ENCODE measurements around the gene ULK4.
"Not testable (repeated sequence)": the region's sequence is repeated elsewhere in the genome, so short reads cannot be mapped to it uniquely, and the experiment has no call there.

ULK4 gene

DNA sequence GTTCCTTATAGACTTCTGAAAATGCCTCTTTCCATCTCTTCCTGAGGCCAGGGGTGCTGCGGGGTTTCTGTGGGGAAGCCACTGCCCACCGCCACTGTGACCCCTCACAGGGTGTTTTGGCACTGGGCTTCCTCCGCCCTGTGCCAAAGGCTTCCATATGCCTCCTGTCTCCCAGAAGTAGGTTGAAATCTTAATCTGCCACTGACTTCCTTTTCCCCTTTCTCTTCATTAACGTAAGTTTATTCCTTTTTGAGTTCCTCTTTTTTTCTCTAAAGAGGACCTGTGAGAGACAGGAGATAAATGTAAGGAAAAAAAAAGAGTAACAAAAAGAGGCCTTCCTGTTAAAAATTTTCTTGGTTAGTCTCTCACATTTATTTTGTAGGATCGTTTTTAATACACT, 542.1 kb downstream of the ULK4 start:
- DNase-seq = no peak

DNA sequence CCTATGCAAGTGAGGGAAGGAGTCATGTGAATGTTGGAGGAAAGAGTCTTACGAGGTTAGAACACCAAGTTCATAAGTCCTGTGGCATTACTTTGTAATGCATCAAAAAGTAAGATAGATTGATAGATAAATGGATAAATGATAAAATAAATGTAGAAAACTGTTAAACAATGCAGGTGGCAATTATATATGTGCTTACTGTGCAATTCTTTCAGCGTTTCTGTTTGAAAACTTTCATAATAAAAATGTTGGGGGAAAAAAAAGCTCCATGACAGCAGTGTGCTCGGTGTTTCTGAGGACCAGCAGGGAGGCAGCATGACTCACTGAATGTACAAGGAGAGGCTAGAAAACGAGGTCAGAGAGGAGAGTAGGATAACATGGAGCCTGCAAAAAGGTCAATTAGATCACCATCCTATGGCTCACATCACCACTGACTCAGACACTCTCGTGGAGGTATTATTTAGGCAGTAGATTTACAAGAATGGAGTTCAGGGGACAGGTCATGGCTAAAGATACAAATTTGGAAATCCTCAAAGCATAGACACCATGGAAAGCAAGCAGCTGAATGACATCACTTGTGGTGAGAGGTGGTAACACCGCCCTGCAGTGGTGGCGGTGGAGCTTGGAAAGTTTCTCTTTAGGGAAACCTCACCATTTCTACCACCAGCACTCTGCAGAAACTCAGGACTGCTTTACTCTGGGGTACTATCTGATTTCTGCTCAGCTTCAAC, 542.8 kb downstream of the ULK4 start:
- DNase-seq = no peak

DNA sequence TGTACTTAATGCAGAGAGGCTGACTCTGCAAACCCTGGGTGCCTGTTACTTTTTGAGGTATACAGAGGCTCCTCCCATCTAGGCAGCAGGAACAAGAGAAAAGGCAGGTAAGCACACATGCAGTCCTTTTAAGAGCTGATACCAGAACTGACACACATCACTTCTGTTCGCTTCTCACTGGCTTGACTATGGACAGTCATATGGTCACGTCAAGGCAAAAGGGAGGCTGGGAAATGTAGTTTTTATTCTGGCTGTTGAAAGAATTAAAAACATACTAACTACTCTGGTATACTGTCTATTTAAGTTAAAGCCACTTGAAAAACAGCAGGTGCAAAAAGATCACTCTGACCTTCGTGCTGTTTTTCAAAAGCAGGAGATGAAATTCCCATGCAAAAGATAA, 544.3 kb downstream of the ULK4 start:
- DNase-seq = no peak

GRCh38 chr3:41411065-41411464, 550.8 kb downstream of the ULK4 start:
- DNase-seq = no peak

- DNase-seq = no peak
Observed at GRCh38 chr3:41405466-41405865, 556.4 kb downstream of the ULK4 start.

GRCh38 chr3:41404582-41404981, 557.3 kb downstream of the ULK4 start:
- no peak for DNase-seq

GRCh38 chr3:41394896-41395295, 567.0 kb downstream of the ULK4 start:
- no peak for DNase-seq

DNA sequence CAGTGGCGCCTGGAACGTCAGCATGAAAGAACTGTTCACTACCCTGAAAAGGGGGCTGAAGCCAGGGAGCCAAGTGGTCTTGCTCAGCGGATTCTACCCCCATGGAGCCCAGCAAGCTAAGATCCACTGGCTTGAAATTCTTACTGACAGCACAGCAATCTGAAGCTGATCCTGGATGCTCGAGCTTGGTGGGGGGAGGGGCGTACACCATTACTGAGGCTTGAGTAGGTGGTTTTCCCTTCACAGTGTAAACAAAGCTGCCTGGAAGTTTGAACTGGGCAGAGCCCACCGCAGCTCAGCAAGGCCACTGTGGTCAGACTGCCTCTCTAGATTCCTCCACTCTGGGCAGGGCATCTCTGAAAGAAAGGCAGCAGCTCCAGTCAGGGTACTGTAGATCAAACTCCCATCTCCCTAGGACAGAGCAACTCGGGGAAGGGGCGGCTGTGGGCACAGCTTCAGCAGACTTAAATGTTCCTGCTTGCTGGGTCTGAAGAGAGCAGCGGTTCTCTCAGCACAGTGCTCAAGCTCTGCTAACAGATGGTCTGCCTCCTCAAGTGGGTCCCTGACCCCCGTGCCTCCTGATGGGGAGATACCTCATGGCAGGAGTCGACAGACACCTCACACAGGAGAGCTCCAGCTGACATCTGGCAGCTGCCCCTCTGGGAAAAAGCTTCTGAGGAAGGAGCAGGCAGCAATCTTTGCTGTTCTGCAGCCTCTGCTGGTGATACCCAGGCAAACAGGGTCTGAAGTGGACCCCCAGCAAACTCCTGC, 591.0 kb downstream of the ULK4 start:
- DNase-seq = not testable (repeated sequence)

- no peak for DNase-seq
Observed at GRCh38 chr3:41370307-41370706, 591.6 kb downstream of the ULK4 start.

DNA sequence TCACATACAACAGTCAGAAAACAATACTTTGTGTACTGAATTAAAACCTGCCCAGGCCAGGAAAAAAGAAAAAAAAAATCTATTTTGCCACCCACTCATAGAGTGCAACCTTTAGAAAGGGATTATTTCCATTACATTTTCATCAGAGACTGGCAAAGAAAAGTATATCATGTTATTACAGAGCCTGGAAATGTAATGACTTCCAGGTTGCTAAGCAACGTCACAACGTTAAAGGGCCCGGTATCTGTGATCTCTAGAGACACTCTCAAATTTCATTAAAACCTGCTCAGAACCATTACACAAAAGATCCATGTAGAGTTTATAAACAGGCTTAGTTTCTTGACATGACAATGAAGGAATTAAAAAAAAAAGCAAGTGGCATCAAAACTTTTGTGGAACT, 592.1 kb downstream of the ULK4 start:
- no peak for DNase-seq

DNA sequence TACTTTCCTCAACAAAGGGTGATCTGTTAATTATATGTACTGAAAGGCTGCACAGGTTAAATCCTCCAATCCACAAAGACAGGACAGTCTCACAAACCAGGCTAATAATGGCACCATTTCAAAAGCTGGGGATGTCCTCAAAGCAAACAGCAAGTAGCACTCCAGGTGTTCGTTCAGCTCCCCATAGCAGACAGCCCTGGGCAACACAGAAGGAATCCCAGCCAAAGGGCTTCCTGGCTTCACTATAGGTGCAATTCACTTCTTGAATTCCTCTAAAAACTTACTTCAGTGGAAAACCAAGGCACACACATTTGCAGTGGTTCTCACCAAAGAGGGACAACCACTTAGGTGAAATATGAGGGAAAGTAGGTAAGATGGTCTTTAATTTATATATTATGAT, 595.9 kb downstream of the ULK4 start:
- no peak for DNase-seq

GRCh38 chr3:41364736-41365135, 597.2 kb downstream of the ULK4 start:
- DNase-seq = no peak

DNA sequence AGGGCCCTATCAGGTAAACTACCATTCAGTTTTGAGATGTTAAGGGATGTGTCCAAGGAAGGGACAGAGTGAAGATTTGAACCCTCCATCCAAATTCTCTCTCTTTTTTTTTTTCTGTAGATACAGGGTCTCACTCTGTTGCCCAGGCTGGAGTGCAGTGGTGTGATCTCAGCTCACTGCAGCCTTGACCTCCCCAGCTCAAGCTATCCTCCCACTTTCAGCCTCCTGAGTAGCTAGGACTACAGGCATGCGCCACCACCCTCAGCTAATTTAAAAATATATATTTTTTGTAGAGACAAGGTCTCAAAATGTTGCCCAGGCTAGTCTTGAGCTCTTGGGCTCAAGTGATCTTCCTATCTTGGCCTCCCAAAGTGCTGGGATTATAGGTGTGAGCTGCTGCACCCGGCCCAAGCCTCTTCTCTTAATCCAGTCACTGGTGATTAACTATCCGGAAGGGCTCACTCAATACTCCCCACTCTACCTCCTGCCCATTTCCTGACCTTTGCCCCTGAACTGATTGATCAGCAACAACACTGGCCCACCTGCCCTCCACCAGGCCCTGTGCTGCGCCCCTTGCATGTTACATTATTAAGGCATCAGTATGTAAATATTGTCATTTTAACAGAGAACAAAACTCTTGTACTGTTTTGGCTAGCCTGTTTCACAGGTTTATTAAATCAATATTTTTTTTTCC, 597.9 kb downstream of the ULK4 start:
- DNase-seq = no peak

GRCh38 chr3:41362638-41363559, 599.0 kb downstream of the ULK4 start:
- DNase-seq = no peak

GRCh38 chr3:41357271-41357670, 604.6 kb downstream of the ULK4 start:
- no peak for DNase-seq

GRCh38 chr3:41356775-41357174, 605.1 kb downstream of the ULK4 start:
- no peak for DNase-seq

DNA sequence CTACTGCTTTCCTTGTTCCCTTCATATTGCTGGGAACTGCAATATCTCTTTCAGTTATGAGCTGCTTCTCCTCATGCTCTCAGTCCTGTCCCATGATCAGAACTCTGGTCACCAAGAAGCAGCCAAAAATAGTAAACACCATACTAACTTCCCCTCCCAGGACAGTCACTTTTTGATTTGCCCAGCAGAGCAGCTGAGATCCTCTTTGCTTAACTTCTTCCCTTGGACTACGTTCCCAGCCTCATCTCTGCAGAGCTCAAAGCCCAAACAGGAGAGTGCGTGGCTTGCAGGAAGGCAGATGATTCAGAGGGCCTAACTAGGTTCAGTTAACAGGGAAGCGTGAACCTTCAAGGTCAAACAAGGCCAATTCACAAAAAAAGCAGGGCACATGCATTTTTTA, 609.4 kb downstream of the ULK4 start:
- DNase-seq = no peak

- DNase-seq = no peak
Observed at GRCh38 chr3:41350441-41350840, 611.5 kb downstream of the ULK4 start.

- DNase-seq = no peak
Observed at GRCh38 chr3:41348401-41348800, 613.5 kb downstream of the ULK4 start.

GRCh38 chr3:41346698-41347270, 615.1 kb downstream of the ULK4 start:
- no peak for DNase-seq

GRCh38 chr3:41345788-41346187, 616.1 kb downstream of the ULK4 start:
- DNase-seq = no peak

DNA sequence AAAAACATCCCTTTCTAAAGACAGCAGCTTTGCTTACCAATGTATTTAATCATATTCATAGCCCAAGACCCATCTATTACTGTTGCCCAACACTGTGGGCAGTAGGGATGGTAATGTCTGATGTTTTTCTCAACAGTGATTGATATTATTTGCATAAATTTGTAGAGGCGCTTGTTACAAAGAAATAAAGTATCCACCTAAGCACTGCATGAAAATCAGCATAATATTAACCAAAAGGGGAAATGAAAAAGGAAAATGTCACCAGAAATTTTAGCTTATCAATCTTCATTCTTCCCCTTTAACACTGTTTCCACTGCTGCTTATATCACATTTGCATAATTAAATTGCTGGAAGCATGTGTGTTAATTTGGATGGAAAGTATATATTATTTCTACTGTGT, 622.1 kb downstream of the ULK4 start:
- no peak for DNase-seq

- no peak for DNase-seq
Observed at GRCh38 chr3:41338276-41338675, 623.6 kb downstream of the ULK4 start.
